GM19099 (cell line): Measurements from ENCODE around the gene CRMP1.

Source experiments
- POLR2A ChIP-seq: IDR thresholded peaks from 3 replicates; pipeline ENCODE4 v1.6.1; 2011; ENCODE audit warnings: low read depth; ENCODE audit not compliant: insufficient read length; ENCODE audit errors: extremely low read depth

The CRMP1 gene

GRCh38 chr4:5893004-5893580 is at the start of gene CRMP1:
CRMP1 (minus strand) TSS chr4:5893086; CDS start chr4:5892969, 117 bp downstream.
- TF ChIP-seq POLR2A = no peak

GRCh38 chr4:5941601-5942000 is 48.7 kb upstream of the CRMP1 start:
- TF ChIP-seq POLR2A = no peak

- no peak for TF ChIP-seq POLR2A
These were observed 47.8 kb upstream of the CRMP1 start for GRCh38 chr4:5940470-5941203.

GRCh38 chr4:5933996-5934831 is 41.3 kb upstream of the CRMP1 start:
- TF ChIP-seq POLR2A = no peak

- TF ChIP-seq POLR2A = no peak
These were observed 40.2 kb upstream of the CRMP1 start for GRCh38 chr4:5933116-5933515.

GRCh38 chr4:5932035-5932568 is 39.2 kb upstream of the CRMP1 start:
- TF ChIP-seq POLR2A = no peak

- no peak for TF ChIP-seq POLR2A
These were observed 38.6 kb upstream of the CRMP1 start for GRCh38 chr4:5931526-5931925.

GRCh38 chr4:5930876-5931275 is 38.0 kb upstream of the CRMP1 start:
- TF ChIP-seq POLR2A = no peak

GRCh38 chr4:5930456-5930855 is 37.6 kb upstream of the CRMP1 start:
- TF ChIP-seq POLR2A = no peak

- TF ChIP-seq POLR2A = no peak
These were observed 36.0 kb upstream of the CRMP1 start for GRCh38 chr4:5928844-5929420.

GRCh38 chr4:5928274-5928673 is 35.4 kb upstream of the CRMP1 start:
- no peak for TF ChIP-seq POLR2A

- TF ChIP-seq POLR2A = no peak
These were observed 34.9 kb upstream of the CRMP1 start for GRCh38 chr4:5927747-5928146.

GRCh38 chr4:5927116-5927515 is 34.2 kb upstream of the CRMP1 start:
- no peak for TF ChIP-seq POLR2A

GRCh38 chr4:5926598-5926997 is 33.7 kb upstream of the CRMP1 start:
- no peak for TF ChIP-seq POLR2A
